Fibroblast of skin of abdomen (primary cell): Measurements from ENCODE around the gene CPNE2. TPM values are rescaled to one million over a fixed set of nuclear protein-coding genes. Genes with fewer than 3 reads are reported as not detected.
A peak's percentile ranks its signal among the peaks of the same experiment; 100 is the strongest.
"Not testable (repeated sequence)": the region's sequence is repeated elsewhere in the genome, so short reads cannot be mapped to it uniquely, and the experiment has no call there.

Experiments used
- DNase-seq: peaks from one replicate; pipeline ENCODE4 v3.0.0-alpha.2; 2013
- polyA plus RNA-seq, 2 experiments: library from polyadenylated mRNA; unstranded; fragments of 120-200 nt; gene quantifications; one replicate each; pipeline ENCODE4 v1.2.1, GENCODE V29; 2013; ENCODE audit not compliant: insufficient read length in 2 of 2

CPNE2 gene
- 52.8 TPM for polyA plus RNA-seq (2013, experiment 1 of 2; ENCODE audit: insufficient read length)
- polyA plus RNA-seq (2013, experiment 2 of 2; ENCODE audit: insufficient read length) = 49.1 TPM

- peak; percentile 66 for DNase-seq
Measured at GRCh38 chr16:57091975-57092785, at the start of gene CPNE2. CPNE2 (plus strand) TSS chr16:57092583; CDS start chr16:57110743, 18,160 bp downstream.

GRCh38 chr16:57043248-57043647, 49.1 kb upstream of the CPNE2 start:
- DNase-seq = no peak

DNA sequence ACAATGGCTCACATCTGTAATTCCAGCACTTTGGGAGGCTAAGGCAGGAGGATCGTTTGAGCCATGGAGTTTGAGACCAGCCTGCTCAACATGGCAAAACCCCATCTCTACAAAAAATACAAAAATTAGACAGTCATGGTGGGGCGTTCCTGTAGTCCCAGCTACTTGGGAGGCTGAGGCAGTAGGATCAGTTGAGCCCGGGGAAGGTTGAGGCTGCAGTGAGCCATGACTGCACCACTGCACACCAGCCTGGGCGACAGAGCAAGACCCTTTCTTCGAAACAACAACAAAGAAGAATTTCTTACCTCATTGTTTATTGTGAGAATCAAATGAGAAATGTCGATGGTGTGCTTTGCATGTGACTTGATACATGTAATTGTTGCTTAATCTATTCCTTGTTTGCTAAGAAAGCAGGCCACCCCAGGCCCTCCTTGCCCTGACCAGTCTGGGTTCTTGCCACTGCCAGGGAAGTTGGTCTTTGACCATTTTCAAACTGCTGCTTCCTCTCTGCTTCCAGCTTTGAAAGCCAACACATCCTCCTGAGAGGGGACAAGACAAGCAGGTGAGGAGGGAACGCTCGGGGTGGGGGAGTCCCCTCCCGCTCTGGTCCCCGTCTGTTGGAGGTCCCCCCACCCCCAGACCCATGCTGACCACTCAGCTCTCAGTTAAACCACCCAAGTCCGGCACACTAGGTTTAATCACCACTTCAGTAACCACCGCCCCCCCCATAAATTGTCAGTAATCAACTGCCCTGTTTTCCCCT, 47.3 kb upstream of the CPNE2 start:
- DNase-seq = no peak

GRCh38 chr16:57045694-57046381, 46.5 kb upstream of the CPNE2 start:
- DNase-seq = peak; percentile 65

- DNase-seq = no peak
Measured at GRCh38 chr16:57048095-57048494, 44.3 kb upstream of the CPNE2 start.

DNA sequence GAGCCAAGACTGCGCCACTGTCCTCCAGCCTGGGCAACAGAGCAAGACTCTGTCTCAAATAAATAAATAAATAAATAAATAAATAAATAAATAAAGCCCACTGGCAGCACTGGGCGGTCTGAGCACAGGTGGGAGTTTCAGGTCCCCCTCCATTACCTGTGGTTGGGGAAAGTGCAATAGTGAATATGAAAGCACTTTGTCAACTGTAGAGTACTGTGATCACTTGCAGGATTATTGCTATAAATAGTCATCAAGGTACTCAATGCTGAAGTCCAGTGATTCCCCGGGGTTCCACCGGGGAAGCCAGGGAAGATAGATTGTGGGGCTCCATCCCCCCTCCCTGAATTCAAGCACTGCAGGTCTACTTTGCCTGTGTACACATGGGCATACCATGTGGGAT, 42.7 kb upstream of the CPNE2 start:
- DNase-seq = no peak

- DNase-seq = no peak
Measured at GRCh38 chr16:57051696-57052228, 40.6 kb upstream of the CPNE2 start.

- no peak for DNase-seq
Measured at GRCh38 chr16:57053206-57053605, 39.2 kb upstream of the CPNE2 start.

- DNase-seq = no peak
Measured at GRCh38 chr16:57054338-57054737, 38.0 kb upstream of the CPNE2 start.

GRCh38 chr16:57054771-57055170, 37.6 kb upstream of the CPNE2 start:
- DNase-seq = no peak

DNA sequence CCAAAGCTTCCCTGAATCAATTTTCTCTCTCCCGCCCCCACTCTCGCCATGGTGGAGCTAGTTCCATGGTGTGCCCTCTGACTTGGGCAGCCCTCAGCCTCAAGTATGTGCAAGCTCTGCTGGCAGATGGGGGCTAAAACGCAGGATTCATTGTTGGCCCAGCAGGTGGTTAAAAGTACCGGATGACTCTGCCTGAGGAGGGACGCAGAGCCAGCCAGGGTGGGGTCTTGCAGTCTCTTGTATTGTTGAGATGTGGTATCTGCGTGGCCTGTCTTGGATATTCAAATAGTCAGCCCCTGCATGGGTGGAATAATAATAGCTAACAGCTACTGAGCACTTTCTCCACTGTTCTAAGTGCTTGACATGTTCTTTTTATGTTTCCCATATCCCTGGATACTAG, 36.7 kb upstream of the CPNE2 start:
- DNase-seq = no peak

- DNase-seq = no peak
Measured at GRCh38 chr16:57058291-57058861, 34.0 kb upstream of the CPNE2 start.

DNA sequence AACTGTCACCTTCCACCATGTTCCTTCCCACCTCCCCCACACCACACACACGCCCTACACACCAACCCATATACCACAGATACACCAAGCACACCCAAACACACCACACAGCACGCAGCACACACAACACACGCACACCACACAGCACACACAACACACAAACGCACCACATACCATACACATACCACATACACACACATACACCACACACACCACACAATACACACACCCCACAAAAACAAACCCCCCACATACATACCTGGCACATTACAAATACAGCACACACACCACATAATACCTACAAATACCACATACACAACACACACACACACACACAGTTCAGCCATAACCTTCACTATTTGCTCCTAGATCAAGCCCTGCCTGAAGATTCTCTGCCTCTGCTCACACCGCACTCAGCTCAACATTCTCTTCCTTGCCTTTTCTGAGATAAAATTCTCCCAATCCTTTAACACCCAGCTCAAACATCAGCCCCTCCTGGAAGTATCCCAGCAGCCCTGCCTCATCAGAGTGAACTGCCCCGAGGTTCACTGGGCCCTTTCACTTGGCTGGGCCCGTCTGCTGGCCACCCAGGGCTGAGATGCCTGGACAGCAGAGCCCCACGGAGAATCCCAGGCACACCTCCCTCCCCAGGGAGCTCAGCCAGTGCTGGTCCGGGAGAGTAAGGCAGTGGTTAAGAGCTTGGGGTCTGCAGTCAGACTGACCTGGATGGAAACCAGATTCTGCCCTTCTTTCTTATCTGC, 31.9 kb upstream of the CPNE2 start:
- no peak for DNase-seq

GRCh38 chr16:57061084-57061905, 31.1 kb upstream of the CPNE2 start:
- peak; percentile 25 for DNase-seq

DNA sequence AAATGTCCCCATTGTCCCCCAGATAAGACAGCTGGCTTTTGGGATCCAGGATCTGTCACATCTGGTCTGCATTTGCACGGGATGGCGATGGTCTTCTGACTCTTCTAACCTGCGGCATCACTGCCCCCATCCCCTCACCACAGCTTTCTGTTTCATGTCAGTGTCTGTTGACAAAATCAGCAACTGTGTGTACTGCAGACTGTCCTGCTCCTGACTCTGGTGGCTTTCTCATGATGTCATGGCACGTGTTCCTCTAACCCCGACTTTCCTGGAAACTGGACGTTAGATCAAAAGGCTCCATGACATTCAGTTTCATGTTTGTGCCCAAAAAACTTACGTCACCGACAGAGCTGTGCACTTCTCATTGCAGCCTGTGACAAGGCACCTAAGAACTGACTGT, 30.1 kb upstream of the CPNE2 start:
- DNase-seq = no peak

DNA sequence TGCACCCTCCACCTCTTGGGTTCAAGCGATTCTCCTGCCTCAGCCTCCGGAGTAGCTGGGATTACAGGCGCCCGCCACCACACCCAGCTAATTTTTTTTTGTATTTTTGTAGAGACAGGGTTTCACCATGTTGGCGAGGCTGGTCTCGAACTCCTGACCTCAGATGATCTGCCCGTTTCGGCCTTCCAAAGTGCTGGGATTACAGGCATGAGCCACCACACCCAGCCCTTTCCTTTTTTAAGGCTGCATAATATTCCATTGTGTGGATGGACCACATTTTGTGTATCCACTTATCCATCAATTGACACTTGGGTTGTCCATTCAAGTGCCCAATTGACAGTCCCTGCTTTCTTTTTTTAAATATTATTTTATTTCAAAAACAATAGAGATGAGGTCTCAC, 29.2 kb upstream of the CPNE2 start:
- not testable (repeated sequence) for DNase-seq

GRCh38 chr16:57064995-57065394, 27.4 kb upstream of the CPNE2 start:
- no peak for DNase-seq

GRCh38 chr16:57066625-57067024, 25.8 kb upstream of the CPNE2 start:
- DNase-seq = no peak

GRCh38 chr16:57067347-57067746, 25.0 kb upstream of the CPNE2 start:
- DNase-seq = no peak

DNA sequence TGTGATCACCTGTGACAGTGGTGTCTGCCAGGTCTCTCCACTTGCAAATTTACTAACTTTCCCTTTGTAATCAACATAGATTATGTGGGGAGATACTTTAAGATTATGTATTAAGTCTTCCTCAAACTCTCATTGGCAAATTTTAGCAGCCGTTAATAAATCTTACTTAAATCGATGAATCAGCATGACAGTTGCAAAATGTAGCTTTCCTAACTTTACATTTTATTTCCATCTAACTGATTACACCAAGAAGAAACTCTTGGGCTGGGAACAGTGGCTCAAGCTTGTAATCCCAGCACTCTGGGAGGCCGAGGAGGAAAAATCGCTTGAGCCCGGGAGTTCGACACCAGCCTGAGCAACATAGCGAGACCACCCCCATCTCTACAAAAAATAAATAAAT, 23.3 kb upstream of the CPNE2 start:
- DNase-seq = no peak
